Activated effector memory CD4-positive, alpha-beta T cell treated with Interleukin-2 at 50 U/mL for 16 hours (primary cell): Measurements from ENCODE around the gene EXOSC3.
"Not testable (repeated sequence)": the region's sequence is repeated elsewhere in the genome, so short reads cannot be mapped to it uniquely, and the experiment has no call there.

Experiments used
- DNase-seq: peaks from one replicate; pipeline ENCODE4 v3.0.0-alpha.2; 2020

Gene EXOSC3

DNA sequence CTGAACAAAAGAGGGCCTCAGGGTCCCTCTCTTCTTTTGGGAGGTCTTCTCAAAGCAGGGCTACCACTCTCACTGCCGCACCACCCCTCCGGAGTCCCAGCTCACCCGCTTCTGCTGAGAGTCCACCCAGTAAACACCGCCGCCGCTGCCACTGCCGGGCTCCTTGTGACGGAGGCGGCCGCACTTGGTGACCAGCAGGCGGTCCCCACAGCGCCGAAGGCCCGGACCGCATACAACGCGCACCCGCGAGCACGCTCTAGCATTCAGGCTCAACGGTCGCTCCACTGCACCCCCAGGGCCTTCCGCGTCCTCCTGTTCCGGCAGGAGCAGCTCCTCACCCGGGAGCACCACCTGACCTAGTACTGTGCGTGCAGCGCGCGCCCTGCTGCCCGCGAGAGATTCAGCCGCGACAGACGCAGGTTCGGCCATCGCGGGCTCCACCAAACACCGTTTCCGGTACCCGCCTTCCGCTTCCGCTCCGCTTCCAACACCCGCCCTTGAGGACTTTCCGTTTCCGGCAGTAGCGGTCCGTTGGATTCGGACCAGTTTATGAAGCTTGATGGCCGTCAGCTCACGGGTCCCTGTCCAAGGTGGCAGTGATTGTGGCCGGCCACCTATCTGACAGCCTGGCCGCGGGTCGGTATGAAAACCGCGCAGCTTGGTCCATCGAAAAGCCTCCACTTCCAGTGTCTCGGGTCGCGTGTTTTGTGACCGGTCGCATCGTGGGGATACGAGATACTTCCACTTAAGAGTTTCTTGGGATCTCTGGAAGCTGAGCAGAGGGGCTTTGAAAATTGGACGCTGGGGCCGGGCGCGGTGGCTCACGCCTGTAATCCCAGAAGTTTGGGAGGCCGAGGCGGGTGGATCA, at the start of gene EXOSC3:
TSS of gene EXOSC3 (minus strand) at position 449 of the 868 bp plus-strand sequence. CDS start at position 429, 20 bp downstream.
- peak; percentile 82 for DNase-seq

DNA sequence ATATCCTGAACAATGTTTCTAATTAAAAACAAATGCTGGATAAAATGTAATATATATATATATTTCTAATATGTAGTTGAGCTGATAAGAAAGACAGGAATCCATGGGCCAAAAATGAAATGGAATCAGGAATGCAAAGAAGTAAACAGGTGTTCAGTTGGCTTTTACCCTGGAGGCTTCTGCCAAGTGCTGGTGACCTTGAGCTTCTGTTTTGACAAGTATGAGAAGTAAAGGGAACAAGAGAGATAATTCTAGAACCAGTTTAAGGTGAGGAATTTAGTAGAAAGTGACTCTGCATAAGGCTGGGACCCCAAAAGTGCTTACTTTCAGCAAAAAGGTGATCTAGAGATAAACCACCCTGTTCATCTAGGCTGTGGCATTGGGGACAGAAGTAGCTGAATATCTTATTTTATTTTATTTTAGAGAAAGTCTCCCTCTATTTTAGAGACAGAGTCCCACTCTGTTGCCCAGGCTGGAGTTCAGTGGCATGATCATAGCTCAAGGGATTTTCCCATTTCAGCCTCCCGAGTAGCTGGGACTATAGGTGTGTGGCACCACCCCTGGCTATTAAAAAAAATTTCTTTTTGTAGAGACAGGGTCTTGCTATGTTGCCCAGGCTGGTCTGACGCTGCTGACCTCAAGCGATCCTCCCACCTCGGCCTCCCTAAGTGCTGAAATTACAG, 42.8 kb upstream of the EXOSC3 start:
- DNase-seq, result no peak

DNA sequence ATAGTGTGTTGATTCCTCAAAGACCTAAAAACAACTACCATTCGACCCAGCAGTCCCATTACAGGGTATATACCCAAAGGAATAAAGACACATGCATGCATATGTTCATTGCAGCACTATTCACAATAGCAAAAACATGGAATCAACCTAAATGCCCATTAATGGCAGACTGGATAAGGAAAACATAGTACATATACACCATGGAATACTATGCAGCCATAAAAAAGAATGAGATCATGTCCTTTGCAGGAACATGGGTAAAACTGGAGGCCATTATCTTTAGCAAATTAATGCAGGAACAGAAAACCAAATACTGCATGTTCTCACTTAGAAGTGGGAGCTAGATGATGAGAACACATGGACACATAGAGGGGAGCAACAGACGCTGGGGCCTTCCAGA, 40.3 kb upstream of the EXOSC3 start:
- not testable (repeated sequence) for DNase-seq

DNA sequence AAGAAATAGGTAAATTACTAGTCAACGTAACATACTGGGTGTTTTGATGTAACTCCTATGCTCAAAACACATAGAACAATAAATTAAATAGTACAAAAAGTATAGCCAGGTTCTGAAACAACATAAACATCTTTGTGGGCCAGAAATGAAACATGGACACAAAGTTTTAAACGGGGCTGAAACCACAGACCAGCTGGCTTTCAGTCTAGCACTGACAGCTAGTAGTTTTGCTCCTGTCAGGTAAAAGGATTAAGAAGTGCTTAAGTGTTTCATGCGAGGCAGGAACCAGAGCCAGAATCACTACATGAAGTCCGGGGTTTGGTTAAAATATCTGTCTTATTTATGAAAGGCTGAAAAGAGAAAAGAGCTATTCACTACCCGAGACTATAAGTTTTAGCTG, 35.3 kb upstream of the EXOSC3 start:
- no peak for DNase-seq

DNA sequence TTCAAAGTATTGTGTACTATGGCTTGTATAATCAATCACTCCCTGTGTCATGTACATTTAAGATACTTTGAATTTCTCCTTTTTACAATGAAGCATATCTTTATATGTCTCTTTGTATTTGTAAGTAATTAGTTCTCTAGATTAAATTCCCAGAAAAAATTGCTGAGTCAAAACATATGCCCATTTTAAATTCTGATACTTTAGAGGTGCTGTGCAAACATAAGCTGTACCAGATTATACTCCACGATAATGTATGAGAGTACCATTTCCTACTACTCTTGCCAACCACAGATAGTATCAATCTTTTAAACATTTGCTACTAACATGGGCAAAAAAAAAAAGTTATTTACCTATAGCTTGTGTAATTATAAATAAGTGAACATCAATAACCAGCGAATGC, 34.0 kb upstream of the EXOSC3 start:
- no peak for DNase-seq

DNA sequence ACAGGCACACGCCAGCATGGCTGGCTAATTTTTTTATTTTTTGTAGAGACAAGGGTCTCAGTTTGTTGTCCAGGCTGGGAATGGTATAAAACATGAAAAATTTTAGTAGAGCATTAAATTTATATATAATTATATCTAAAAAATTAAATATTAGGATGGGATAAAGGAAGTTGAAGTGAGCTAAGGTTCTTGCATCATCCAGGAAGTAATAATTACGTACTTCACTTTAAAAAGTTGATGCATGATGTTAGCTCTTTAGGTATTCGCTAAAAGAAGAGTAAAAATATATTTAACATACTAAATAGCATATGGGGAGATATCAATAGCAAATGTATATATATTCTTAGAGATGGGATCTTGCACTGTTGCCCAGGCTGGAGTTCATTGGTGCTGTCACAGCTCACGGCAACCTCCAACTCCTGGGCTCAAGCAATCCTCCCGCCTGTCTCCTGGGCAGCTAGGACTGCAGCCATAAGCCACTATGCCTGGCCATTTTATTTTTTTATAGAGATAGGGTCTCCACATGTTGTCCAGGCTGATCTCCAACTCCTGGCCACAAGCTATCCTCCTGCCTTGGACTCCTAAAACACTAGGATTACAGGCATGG, 28.0 kb upstream of the EXOSC3 start:
- DNase-seq, result no peak

DNA sequence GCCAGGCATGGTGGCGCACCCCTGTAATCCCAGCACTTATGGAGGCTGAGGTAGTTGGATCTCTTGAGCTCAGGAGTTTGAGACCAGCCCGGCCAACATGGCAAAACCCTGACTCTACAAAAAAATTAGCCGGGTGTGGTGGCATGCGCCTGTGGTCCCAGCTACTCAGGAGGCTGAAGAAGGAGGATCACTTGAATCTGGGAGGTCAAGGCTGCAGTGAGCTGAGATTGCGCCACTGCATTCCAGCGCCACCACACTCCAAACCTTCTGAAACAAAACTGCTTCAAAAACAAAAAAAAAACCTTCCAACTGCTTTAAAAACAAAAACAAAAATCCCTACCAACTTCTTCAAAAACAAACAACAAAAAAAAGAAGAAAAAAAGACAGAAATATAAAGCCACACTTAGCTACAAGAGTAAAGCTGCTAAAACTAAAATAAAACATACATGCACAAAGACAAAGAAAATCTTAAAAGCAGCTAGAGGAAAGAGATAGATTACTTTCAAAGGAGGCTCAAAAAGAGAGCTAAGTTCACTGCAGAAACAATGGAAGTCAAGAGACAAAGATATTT, 27.1 kb upstream of the EXOSC3 start:
- no peak for DNase-seq

DNA sequence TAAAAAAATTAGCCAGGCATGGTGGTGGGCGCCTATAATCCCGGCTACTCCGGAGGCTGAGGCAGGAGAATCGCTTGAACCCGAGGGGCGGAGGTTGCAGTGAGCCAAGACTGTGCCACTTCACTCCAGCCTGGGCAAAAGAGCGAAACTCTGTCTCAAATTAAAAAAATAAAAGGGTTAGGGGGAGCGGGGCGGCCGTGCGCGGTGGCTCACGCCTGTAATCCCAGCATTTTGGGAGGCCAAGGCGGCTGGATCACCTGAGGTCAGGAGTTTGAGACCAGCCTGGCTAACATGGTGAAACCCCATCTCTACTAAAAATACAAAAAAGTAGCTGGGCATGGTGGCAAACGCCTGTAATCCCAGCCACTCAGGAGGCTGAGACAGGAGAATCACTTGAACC, 24.8 kb upstream of the EXOSC3 start:
- not testable (repeated sequence) for DNase-seq

DNA sequence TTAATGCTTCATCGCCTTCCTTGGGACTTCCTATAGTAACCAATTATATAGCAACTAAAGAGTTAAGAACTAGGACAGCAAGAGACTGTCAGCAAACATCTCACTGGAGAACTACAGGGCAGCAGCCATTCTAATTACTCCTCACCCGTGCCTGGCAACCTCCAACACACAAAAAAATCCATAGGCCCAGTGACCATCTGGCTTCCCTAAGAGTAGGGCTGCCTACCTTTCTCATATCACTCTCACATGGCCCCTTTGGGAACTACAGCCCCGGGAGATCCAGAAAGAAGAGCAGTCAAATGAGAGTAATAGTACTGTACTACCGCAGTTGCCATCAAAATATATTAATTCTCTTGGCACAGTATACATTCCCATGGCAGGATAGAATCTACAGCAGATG, 21.4 kb upstream of the EXOSC3 start:
- no peak for DNase-seq

DNA sequence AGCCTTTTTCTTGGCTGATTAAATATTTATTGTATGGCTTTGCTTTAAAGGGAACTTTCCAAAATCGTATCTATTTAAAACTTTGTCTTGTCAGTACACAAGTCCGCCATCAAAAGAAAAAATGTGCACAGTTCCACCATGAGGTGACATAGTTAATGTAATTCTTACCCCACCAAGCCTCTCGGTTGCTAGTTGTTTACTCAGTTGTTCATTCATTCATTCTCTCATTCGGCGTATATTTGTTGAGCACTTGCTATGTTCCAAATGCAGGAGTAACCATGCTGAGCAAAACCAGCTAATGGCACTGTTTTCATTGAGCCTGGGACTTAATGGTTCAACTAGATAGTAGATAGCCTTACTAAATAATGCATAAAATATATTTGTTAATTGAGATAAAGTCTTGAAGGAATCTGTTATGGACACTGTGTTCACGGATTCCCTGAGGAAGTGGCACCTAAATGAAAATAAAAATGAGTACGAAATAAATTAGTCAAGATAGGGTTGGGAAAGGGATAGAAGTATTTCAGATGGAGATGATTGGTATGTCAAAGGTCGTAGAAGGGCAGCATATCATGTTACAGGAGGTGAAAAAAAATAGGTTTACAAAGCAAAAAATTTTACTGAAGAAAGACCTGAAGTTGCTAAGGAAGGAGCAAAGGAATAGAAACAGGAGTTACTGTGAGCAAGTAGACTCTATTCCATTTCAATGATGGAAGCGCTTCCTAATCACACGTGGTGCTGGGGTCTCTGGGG, 17.3 kb upstream of the EXOSC3 start:
- DNase-seq, result no peak

DNA sequence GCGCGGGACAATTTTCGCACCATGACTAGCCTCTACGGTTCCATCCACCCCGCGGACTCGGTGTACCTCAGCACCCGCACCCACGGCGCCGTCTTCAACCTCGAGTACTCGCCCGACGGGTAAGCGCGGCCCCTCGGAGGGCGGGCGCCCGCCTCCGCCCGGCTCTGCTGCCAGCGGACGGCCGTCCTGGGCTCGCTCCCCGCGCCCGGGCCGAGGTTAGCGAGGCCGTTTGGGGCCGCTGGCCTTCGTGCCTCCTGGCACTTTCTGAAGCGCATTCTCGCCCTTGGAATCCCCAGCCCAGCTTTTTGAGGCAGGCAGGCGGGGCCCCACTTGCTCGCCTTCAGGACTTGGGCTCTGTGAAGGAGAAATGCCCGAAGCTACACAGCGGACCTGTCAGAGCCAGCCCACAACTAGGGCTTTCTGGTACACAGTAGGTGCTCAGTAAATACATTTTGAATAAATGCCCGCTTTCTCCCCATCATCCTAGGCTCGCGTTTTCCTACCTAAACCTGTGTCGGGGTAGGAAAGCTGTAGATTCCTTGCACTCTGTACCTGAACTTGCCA, 16.5 kb upstream of the EXOSC3 start:
- DNase-seq, result no peak

DNA sequence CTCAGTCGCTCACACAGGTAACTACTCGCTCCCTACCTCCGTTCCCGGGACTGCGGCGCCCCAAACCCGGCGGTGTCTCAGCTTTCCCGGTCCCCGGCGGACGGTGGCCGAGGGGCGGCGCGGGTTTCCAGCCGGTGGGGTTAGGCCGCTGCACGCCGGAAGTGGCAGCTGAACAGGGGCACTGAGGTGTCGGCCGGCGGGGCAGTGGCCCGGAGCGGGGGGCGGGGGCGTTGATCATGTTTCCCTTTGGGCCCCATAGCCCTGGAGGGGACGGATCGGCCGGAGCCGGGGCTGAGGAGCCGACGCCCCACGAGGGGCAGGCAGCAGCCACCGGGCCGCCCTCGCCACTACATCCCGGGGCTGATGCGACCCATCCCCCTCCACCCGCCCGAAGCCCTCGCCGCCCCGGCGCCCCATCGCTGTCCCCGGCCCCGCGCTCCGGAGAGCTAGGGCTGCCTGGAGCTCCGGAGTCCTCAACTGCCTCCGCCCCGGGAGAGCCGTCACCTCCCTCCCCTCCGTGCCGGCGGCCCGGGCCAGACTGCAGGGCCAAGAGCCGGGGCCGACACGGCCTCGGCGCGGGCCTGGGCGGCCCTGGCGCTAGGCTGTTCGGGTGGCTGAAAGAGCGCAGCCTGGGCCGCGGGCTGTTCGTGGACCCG, 15.9 kb upstream of the EXOSC3 start, which contains the start of gene DCAF10:
TSS of gene DCAF10 (plus strand) at position 167 of the 656 bp plus-strand sequence. CDS start at position 237, 70 bp downstream.
- peak; percentile 85 for DNase-seq

DNA sequence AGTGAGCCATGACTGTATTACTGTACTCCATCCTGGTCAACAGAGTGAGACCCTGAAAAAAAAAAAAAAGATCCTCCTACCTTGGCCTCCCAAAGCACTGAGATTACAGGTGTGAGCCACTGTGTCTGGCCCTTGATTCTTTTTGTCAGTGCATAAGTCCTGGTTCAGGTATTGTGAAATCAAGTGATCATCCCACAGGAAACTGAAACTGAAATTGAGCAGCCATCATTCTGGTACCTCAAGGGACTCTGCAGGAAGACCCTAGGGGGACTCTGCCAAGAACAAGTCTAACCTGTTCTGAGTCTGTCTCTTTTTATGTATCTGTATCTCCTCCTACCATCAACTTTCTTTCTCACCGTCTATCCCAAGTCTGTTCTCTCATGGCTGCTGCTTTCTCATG, 13.8 kb upstream of the EXOSC3 start:
- DNase-seq, result no peak

DNA sequence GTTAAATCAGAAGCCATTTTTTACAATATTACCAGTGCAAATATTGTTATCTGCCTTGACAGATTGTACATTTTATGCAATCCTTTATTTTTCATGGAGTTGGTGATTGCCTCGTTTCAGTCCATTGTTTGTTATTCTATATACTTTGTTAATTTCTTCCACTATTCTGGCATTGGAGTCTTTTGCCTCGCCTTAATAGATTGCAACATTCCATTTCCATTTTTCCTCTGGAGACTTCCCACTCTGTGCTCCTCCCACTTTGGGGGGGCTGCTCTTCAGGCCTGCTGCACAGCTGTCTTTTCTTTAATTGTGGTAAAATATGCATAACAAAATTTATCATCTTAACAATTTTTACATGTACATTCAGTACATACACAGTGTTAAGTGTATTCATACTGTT, 11.4 kb upstream of the EXOSC3 start:
- DNase-seq, result no peak

DNA sequence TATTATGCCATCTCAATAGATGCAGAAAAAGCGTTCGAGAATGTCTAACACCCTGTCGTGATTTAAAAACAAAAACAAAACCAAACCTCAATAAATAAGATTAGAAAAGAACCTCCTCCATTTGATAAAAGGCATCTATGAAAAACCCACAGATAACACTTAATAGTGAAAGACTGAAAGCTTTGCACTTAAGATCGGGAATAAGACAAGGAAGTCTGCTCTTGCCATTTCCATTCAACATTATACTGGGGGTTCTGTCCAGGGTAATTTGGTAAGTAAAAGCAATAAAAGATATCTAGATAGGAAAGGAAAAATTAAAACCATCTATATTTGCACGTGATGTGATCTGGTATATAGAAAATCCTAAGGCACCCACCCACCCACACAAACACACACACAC, 7.3 kb upstream of the EXOSC3 start:
- DNase-seq, result no peak

DNA sequence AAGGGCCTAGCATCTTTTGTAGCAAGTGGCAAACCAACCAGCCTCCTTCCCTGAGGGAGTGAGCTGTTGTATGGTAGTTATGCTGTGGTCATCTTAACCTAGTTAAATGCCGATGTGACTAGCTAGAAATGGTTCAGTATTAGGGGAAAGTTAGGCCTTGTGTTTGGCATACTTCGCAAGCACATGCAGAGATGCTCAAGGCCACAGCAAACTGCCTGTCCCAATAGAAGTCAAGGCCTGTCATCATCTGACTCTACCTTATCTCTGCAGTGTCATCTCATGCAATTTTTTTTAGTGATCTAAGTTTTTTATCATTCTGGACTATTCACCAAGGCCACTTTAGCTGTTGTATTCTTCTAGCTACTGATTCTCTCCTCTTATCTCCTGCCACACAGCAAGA, 5.2 kb upstream of the EXOSC3 start:
- no peak for DNase-seq

DNA sequence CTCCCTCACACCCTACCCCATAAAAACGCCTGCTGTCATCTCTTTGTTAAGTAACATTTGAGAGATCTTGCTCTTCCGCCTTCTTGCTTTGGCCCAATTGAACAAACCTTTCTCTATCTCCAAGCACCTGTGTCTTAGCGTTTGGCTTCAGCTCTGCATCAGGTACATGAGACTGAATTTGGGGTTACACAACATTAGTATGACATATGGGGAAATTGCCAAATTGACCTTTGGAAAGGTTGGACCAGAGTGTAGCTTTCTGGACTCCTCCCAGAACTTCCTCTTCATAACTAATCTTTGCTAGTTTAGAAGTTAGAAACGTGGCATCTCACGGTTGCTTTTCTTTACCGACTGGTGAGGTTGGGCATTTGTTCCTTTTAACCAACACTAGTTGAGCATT, 3.5 kb upstream of the EXOSC3 start:
- no peak for DNase-seq

DNA sequence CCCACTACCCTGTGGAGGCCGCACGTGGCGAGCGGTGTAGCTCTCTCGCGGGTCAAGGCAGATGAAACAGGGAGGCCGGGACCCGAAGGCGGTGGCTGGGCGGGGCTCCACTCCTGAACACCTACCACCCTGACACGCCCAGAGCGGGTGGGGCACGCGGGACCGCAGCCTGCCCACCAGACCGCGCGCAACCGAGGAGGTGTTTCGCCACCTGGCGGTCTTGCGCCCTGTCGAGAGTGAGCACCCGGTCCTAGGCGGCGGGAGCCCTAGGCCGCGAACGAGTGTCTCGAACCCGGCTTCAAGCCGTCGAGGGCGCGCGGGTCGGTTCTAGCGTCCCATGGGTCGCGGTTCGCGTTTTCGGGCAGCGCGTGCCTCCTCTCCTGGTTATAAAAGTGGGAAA, 2.2 kb upstream of the EXOSC3 start:
- no peak for DNase-seq

DNA sequence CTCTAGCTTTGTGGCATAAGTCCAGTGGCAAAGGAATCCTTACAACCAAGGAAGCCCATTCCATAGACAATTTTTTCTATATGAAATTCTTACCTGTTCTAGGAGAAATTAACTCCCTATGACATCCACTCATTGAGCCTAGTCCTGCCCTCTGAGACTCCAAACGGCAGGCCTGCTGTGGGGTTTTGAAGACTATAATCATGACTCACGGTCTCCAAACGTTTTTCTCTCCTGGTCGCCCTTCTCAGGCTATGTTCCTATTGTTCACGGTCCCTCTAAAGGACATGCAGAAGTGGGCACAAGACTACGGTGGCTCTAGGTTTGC, 611 bp downstream of the EXOSC3 start:
- DNase-seq, result no peak

DNA sequence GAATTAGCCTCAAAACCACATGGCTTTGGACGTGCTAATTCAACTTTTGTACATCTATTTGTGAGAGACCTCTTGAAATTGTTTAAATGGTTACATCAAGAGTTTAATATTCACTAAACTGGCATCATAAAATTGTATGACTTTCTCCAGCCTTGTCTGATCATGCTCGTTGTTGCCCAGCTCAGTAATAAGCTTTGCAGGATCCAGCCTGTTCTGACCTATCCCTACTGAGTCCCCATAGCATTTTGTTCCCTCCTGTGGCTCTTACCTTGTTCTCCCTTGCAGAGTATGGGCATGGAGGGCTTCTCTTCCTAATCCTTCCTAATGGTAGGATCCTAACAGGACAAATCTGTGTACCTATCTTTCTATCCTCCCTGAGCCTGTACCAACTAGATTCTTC, 6.3 kb downstream of the EXOSC3 start:
- no peak for DNase-seq

DNA sequence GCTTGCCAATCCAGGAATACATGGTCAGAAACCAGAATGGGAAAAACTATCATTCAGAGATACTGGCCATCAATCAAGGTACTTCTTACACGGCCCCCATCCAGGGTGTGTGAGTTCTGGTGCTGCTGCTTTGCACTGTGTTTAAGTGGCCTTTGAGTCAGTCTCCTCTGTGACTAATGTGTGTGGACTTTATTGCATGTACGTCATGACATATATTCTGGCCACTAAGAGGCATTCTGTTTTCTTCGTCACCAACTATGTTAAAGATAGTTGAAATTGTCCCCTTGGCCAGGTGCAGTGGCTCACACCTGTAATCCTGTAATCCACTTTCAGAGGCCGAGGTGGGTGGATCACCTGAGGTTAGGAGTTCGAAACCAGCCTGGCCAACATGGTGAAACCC, 8.5 kb downstream of the EXOSC3 start:
- DNase-seq, result no peak
